NCI-H345 treated with DMSO at 0.1 percent for 48 hours (cell line): ENCODE data around the gene WEE1.
"Not testable (repeated sequence)": the region's sequence is repeated elsewhere in the genome, so short reads cannot be mapped to it uniquely, and the experiment has no call there.

Source experiments
- DNase-seq: peaks from one replicate; lab custom pipeline; 2025; ENCODE audit not compliant: unreplicated experiment; lab: John Stamatoyannopoulos, UW

The WEE1 gene

GRCh38 chr11:9594267-9595046 is 21.0 kb downstream of the WEE1 start:
- DNase-seq: no peak

DNA sequence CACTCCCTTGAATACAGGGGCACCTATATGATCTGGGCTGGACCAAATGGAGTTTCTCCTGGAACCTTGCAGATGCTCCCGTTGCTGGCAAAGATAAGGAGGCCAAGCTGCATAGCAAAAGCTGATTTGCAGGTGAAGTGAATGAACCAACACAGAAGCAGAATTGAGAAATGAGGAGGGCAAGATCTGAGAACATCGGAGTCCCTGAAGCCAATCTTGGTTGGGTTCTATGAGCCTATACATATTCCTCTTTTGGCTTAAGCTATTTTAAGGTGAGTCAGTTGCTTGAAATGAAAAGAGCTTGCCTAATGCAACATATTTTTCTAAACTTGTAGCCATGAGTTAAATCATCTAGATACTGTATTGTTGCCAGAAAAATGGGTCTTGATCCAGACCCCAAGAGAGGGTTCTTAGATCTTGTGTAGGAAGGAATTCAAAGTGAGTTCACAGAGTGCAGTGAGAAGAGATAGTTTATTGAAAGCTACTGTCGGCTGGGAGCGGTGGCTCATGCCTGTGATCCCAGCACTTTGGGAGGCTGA is 23.5 kb downstream of the WEE1 start:
- no peak for DNase-seq

DNA sequence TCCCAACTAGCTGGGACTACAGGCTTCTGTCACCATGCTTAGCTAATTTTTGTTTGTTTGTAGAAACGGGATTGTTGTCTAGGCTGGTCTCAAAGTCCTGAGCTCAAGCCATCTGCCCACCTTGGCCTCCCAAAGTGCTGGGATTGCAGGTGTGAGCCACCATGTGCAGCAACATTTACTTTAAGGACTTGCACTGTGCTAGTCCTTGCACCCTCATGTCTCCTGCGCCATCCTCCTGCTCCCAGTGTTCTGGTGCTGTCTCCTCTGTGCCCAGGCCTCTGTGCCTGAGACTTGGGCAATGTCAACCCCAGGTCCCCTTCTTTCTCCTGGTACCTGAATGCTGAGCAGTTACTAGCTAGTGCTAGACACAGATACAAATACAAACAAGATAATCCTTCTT is 26.7 kb downstream of the WEE1 start:
- DNase-seq: no peak

DNA sequence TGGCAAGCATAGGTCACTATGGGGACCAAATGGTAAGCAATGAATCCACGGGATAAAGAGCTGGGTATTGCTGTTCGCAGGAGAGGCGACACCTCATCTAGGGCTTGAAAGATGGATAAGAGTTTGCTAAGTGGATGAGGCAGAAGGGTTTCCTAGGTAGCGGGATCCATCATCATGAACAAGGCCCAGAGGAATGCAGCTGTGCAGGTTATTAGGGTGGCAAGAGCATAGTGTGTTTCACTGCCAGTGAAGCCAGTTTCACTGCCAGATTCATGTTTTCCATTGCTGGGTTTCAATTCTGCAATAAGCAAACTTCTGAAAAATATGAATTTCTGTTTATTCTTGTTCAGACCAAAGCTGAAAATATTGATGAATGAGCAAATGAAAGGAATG is 27.2 kb downstream of the WEE1 start:
- no peak for DNase-seq

DNA sequence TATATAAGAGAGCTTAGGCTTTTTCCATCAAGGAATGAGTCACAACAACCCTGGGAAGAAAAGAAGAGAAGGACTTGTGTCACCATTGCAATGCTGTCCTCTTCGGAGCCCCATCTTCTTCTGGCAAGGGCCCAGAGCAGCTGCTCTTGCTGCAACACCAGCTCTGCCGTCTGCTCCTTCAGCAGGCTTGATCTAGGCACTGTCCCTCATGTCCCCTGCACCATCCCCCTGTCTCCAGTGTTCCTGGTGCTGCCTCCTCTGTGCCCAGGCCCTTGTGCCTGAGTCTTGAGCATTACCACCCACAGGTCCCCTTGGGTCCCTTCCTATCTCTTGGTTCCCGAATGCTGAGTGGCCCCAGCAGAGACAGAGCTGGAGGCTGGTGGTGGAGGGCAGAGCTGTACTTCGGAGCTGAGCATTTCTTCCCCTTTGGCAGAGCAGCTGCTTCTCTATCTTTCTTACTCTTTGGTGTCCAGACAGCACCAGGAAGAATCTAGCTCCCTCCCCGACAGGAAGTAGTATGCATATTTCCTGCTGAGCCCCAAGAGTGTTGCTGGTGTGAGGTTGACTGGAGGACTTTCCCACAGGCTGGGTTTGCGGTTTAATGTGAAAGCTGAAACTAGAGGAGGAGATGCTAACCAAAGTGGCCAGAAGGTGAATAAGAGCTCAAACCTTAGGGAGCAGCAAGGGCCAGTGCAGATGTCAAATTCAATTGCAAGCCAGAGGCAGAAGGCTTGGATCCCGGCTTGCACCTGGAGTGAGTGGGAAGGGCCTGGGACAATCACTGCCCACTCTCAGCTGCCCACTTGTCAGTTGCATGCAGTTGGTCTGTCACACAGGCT is 27.8 kb downstream of the WEE1 start:
- no peak for DNase-seq

GRCh38 chr11:9601876-9602199 is 28.4 kb downstream of the WEE1 start:
- no peak for DNase-seq

DNA sequence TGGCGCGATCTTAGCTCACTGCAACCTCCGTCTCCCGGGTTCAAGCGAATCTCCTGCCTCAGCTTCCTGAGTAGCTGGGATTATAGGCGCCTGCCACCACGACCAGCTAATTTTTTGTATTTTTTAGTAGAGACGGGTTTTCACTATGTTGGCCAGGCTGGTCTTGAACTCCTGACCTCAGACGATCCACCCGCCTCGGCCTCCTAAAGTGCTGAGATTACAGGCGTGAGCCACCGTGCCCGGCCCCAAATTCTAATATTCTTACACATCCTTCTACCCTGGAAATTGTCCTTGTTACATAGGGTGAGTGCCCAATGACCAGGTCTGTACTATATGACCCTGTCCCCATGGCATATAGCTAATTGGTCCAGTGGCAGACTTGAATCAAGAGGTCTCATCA is 29.7 kb downstream of the WEE1 start:
- not testable (repeated sequence) for DNase-seq

- DNase-seq: no peak
These were observed 30.7 kb downstream of the WEE1 start for GRCh38 chr11:9604134-9604533.

- no peak for DNase-seq
These were observed 32.3 kb downstream of the WEE1 start for GRCh38 chr11:9605742-9606141.

DNA sequence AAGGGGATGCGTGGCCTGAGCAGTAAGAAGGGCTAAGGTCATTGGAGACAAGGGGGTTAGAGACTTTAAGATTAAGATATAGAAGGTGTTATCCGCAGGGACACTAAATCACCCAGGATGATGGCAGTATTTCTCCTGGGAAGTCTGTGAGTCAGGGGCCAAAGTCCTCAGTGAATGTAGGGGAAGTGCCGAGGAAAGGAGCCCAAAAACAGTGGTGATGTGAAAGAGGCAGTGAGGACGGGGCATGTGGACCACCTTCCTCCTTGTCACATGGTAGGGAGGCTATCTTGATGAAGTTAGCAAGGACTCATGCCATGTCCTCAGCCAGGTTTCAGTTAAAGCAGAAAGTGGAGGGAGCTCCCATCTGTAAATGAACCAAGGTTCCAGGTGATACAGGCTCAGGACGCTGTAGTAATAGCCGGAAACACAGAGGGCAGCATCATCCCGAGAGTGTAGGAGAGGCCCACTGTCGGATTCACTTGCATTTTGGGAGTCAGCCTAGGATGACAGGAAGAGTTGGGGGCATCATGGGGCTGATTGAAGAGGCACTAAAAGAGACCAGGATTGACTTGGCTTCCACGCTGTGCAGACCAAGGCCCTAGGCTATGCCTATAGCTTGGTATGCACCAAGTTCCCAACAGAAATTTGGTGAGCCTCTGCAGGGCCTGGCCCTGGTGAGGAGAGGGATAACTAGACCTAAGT is 33.5 kb downstream of the WEE1 start:
- no peak for DNase-seq

DNA sequence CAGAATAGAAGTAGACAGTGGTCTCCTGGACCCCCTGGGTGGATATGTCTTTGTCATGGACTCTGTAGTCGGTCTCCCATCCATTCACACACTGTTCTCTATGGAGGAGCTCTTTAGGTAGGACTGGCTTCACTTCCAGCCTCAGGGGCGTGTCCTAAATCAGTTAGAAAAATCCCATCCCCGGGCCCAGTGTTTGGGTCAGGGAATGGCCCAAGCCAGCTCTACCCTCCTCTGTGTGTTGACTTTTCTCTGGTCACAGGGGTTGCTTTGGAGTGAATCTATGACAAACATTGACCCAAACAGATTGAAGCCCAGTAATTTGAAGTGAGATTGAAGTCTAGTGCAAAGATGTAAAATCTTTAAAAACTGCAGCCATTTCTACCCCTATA is 34.0 kb downstream of the WEE1 start:
- DNase-seq: no peak

DNA sequence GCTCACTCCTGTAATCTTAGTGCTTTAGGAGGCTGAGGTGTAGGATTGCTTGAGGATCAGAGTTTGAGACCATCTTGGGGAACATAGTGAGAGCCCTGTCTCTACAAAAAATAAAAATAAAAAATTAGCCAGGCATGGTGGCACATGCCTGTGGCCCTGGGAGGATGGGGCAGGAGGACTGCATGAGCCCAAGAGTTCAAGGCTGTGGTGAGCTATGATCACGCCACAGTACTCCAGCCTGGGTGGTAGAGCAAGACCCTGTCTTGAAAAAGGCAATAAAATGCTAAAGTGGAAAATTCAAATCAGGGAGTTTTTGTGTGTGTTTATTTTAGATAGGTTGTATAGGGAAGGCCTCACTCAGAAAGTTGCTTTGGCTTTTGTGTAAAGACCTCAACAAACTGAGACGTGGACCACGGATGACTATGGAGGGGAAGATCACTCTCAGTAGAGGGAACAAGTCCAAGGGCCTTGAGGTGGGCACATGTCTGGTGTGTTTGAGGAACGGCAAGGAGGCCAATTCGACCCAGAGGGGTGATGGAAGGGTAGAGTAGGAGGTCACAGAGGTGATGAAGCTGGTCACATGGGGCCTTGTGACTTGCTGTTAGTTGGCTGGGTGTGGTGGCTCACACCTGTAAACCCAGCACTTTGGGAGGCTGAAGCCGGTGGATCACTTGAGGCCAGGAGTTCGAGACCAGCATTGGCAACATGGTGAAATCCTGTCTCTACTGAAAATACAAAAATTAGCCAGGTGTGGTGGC is 35.7 kb downstream of the WEE1 start:
- DNase-seq: no peak

- no peak for DNase-seq
These were observed 36.4 kb downstream of the WEE1 start for GRCh38 chr11:9609841-9610240.

- peak; percentile 87 for DNase-seq
These were observed 39.8 kb downstream of the WEE1 start for GRCh38 chr11:9613118-9613829.

DNA sequence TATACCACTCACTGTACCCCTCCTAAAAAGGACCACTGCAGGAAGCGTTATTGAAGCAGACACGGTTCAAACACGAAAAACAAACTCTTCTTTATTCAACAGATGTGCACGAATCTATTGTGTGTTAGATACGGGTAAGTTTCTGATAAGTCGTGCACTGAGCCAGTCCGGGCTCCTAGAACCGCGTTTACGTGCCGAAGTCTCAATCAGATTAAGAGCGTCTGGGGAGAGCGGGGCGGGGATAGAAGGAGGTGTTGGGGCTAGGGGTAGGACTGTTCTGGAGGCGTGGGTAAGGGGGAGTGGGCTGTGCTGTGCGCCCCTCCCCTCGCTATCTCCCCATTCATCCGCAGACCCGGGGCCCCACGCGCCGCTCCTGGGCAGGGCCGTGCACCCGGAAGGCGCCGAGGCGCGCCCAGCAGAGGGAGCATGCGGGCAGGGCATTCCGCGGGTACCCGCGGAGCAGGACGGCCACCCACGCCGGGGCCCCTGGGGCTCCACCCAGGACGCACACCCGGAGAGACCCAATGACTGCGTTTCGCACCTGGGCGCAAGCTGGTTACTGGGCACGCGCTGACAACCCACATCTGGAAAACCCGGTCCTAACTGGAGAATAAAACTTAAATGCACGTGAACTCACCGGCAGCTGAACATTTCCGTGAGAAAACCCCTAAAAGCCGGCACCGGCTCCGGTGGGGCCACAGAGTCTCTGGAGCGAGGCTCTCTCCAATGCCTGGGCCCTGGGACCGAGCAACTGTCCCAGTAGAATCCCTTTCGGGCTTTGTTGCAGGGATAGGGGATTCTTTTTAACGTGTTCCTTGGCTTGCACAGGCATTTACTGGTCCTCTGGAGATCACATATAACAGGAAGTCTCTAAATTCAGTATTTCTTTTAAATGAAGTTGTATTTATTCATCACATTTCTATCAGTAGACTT is 40.6 kb downstream of the WEE1 start:
- peak; percentile 60 for DNase-seq

- no peak for DNase-seq
These were observed 41.6 kb downstream of the WEE1 start for GRCh38 chr11:9615031-9615451.

GRCh38 chr11:9616042-9616675 is 42.7 kb downstream of the WEE1 start:
- no peak for DNase-seq

GRCh38 chr11:9616858-9617257 is 43.4 kb downstream of the WEE1 start:
- no peak for DNase-seq

GRCh38 chr11:9617940-9618339 is 44.5 kb downstream of the WEE1 start:
- no peak for DNase-seq
